SK-N-SH treated with all-trans-retinoic acid at 6 μM for 48 hours (cell line): Measurements from ENCODE around the gene CDK3.
"Not testable (repeated sequence)": the region's sequence is repeated elsewhere in the genome, so short reads cannot be mapped to it uniquely, and the experiment has no call there.

Source experiments
- ATAC-seq: fragments of 200-7000 bp; cut with Tn5 transposase; 3 replicates; pipeline ENCODE4 v1.9.1; 2020; ENCODE audit warnings: mild to moderate bottlenecking, moderate library complexity
- ARNTL ChIP-seq: fragments of 450-650 bp; formaldehyde crosslinking; IDR thresholded peaks from 2 replicates; pipeline ENCODE4 v1.5.0; 2020; ENCODE audit warnings: low read depth, mild to moderate bottlenecking, moderate library complexity, borderline replicate concordance
- BACH2 ChIP-seq: fragments of 250-450 bp; sonication (Bioruptor Pico); IDR thresholded peaks from 2 replicates; pipeline ENCODE4 v1.9.0; 2021; ENCODE audit warnings: mild to moderate bottlenecking, borderline replicate concordance
- CREB5 ChIP-seq: fragments of 250-450 bp; sonication (Bioruptor Pico); IDR thresholded peaks from 2 replicates; pipeline ENCODE4 v1.5.1; 2020; ENCODE audit warnings: low read depth, mild to moderate bottlenecking, moderate library complexity
- ESRRG ChIP-seq: fragments of 250-450 bp; sonication (Bioruptor Pico); IDR thresholded peaks from 2 replicates; pipeline ENCODE4 v1.6.1; 2021; ENCODE audit warnings: mild to moderate bottlenecking
- GLIS3 ChIP-seq: fragments of 250-450 bp; sonication (Bioruptor Pico); IDR thresholded peaks from 2 replicates; pipeline ENCODE4 v1.5.0; 2020; ENCODE audit warnings: mild to moderate bottlenecking, moderate library complexity
- ISL1 ChIP-seq: fragments of 250-450 bp; sonication (Bioruptor Pico); IDR thresholded peaks from 2 replicates; pipeline ENCODE4 v2.1.2; 2022; ENCODE audit warnings: mild to moderate bottlenecking, moderate library complexity
- OSR1 ChIP-seq: fragments of 250-450 bp; sonication (Bioruptor Pico); IDR thresholded peaks from 2 replicates; pipeline ENCODE4 v1.8.0; 2022; ENCODE audit warnings: moderate library complexity, mild to moderate bottlenecking, inconsistent platforms
- PATZ1 ChIP-seq: fragments of 250-450 bp; sonication (Bioruptor Pico); IDR thresholded peaks from 2 replicates; pipeline ENCODE4 v1.8.0; 2020; ENCODE audit warnings: mild to moderate bottlenecking, moderate library complexity, borderline replicate concordance
- PPARA ChIP-seq: fragments of 250-450 bp; sonication (Bioruptor Pico); IDR thresholded peaks from 2 replicates; pipeline ENCODE4 v1.5.0; 2020; ENCODE audit warnings: mild to moderate bottlenecking, borderline replicate concordance
- RARB ChIP-seq: fragments of 250-450 bp; sonication (Bioruptor Pico); IDR thresholded peaks from 2 replicates; pipeline ENCODE4 v1.8.0; 2021; ENCODE audit warnings: mild to moderate bottlenecking, moderate library complexity
- SNAI2 ChIP-seq: fragments of 250-450 bp; sonication (Bioruptor Pico); IDR thresholded peaks from 2 replicates; pipeline ENCODE4 v1.5.0; 2020; ENCODE audit warnings: mild to moderate bottlenecking, moderate library complexity
- TCF4 ChIP-seq: fragments of 250-450 bp; sonication (Bioruptor Pico); IDR thresholded peaks from 2 replicates; pipeline ENCODE4 v1.8.0; 2021; ENCODE audit warnings: mild to moderate bottlenecking, moderate library complexity, borderline replicate concordance
- TOX ChIP-seq: fragments of 250-450 bp; sonication (Bioruptor Pico); IDR thresholded peaks from 2 replicates; pipeline ENCODE4 v1.8.0; 2021; ENCODE audit warnings: mild to moderate bottlenecking, moderate library complexity, borderline replicate concordance
- ZC3H10 ChIP-seq: fragments of 250-450 bp; sonication (Bioruptor Pico); IDR thresholded peaks from 2 replicates; pipeline ENCODE4 v1.5.1; 2021; ENCODE audit warnings: mild to moderate bottlenecking, moderate library complexity
- ZFP3 ChIP-seq: fragments of 250-450 bp; sonication (Bioruptor Pico); IDR thresholded peaks from 2 replicates; pipeline ENCODE4 v1.5.0; 2020; ENCODE audit warnings: mild to moderate bottlenecking, moderate library complexity
- ZFP30 ChIP-seq: fragments of 450-650 bp; formaldehyde crosslinking; IDR thresholded peaks from 2 replicates; pipeline ENCODE4 v1.5.0; 2022; ENCODE audit warnings: mild to moderate bottlenecking, moderate library complexity
- ZNF565 ChIP-seq: fragments of 450-650 bp; formaldehyde crosslinking; conservative IDR thresholded peaks from 2 replicates; pipeline ENCODE4 v1.5.0; 2020; ENCODE audit warnings: low read depth, mild to moderate bottlenecking, moderate library complexity
- ZNF70 ChIP-seq: fragments of 450-650 bp; formaldehyde crosslinking; IDR thresholded peaks from 2 replicates; pipeline ENCODE4 v1.5.0; 2020; ENCODE audit warnings: mild to moderate bottlenecking, moderate library complexity
- ZNF8 ChIP-seq: fragments of 450-650 bp; formaldehyde crosslinking; IDR thresholded peaks from 2 replicates; pipeline ENCODE4 v1.5.0; 2020; ENCODE audit warnings: mild to moderate bottlenecking, moderate library complexity

The CDK3 gene

GRCh38 chr17:76033139-76033538, 32.5 kb downstream of the CDK3 start:
- ATAC-seq: no peak

GRCh38 chr17:76034428-76035350, 34.0 kb downstream of the CDK3 start:
- ATAC-seq: no peak
- TF ChIP-seq ISL1 (CRISPR knock-in tag) (no peak), BACH2 (no peak), ZC3H10 (no peak), CREB5 (CRISPR knock-in tag) (no peak)

More at GRCh38 chr17:76033139-76033538, 32.5 kb downstream of the CDK3 start:
- no peak for TF ChIP-seq ZFP3 (CRISPR knock-in tag)
- TF ChIP-seq ISL1 (CRISPR knock-in tag): no peak
- no peak for TF ChIP-seq SNAI2 (CRISPR knock-in tag)
- no peak for TF ChIP-seq ZNF70 (CRISPR knock-in tag)
- no peak for TF ChIP-seq GLIS3 (CRISPR knock-in tag)
- no peak for TF ChIP-seq ARNTL (CRISPR knock-in tag)
- TF ChIP-seq, all 23 proteins: peak for 0

GRCh38 chr17:76036497-76037261, 36.0 kb downstream of the CDK3 start:
- peak; percentile 86 for TF ChIP-seq TCF4
- TF ChIP-seq BACH2: no peak
- peak; percentile 59 for ATAC-seq

GRCh38 chr17:76038050-76038449, 37.4 kb downstream of the CDK3 start:
- TF ChIP-seq PPARA (CRISPR knock-in tag): no peak
- no peak for ATAC-seq

GRCh38 chr17:76039121-76039520, 38.5 kb downstream of the CDK3 start:
- TF ChIP-seq ESRRG (CRISPR knock-in tag) (no peak), ZFP30 (no peak), GLIS3 (CRISPR knock-in tag) (no peak), PATZ1 (CRISPR knock-in tag) (no peak), ZFP3 (CRISPR knock-in tag) (no peak), RARB (CRISPR knock-in tag) (no peak), PPARA (CRISPR knock-in tag) (no peak), TOX (CRISPR knock-in tag) (no peak), ZNF8 (CRISPR knock-in tag) (no peak), TCF4 (no peak), ZC3H10 (no peak), ARNTL (CRISPR knock-in tag) (no peak), SNAI2 (CRISPR knock-in tag) (no peak), ZNF70 (CRISPR knock-in tag) (no peak), CREB5 (CRISPR knock-in tag) (no peak), BACH2 (no peak)
- ATAC-seq: no peak

- no peak for ATAC-seq
- TF ChIP-seq ZNF565: no peak
- no peak for TF ChIP-seq SNAI2 (CRISPR knock-in tag)
- no peak for TF ChIP-seq PPARA (CRISPR knock-in tag)
- no peak for TF ChIP-seq OSR1 (CRISPR knock-in tag)
Measured at GRCh38 chr17:76040376-76040775, 39.7 kb downstream of the CDK3 start.

GRCh38 chr17:76042868-76043267, 42.2 kb downstream of the CDK3 start:
- not testable (repeated sequence) for ATAC-seq

- ATAC-seq: not testable (repeated sequence)
Measured at GRCh38 chr17:76044475-76045007, 43.9 kb downstream of the CDK3 start.
